Measurements from ENCODE around the gene PLSCR4. TPM values are rescaled to one million over a fixed set of nuclear protein-coding genes. Genes with fewer than 3 reads are reported as not detected.

Gene PLSCR4
- total and polyA plus RNA-seq, 2 of the 8 experiments (the other 6 are each of a cell fraction or from before 2014, with no cell fraction given): 1.8 to 2.9 TPM

DNA sequence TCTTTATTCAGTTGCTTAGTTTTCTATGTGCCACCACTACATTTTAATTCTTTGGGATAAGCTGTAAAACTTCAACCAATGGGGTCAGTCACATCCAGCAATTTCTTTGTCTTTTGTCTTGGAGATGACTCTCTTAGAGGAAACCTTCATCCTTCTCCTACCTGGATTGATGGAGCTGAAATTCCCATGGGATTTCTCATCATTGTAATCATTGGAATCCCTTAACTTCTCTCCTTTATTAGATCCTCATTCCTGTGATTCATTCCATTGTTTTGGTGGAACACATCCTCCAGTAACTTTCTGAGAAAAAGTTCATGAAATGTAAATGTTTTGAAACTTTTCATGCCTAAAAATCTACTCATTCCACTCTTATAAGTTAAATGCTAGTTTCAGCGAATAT is 80.3 kb downstream of the PLSCR4 start:
- H2AK5ac ChIP-seq (ENCODE audit: low read depth, low read length): no peak overlapping the region
- H3K23me2 ChIP-seq (ENCODE audit: low read depth, low read length): no peaks in the 10 kb centered on the region
- ChIA-PET CTCF (ENCODE audit: partially characterized antibody) (interaction anchor here (0.5 to 3.3 kb wide), 5 partner anchors 9 to 239 kb away, joined by 3 to 12 read pairs (median 3); partner anchors contain the start of gene PLOD2), POLR2A (ENCODE audit: partially characterized antibody) (no interaction called here)
- no peak overlapping the region for H4K8ac ChIP-seq (ENCODE audit: extremely low read depth, insufficient read depth, low read length)
- H3K14ac ChIP-seq (ENCODE audit: insufficient read length): no peak overlapping the region
- H3K56ac ChIP-seq (replicated peaks; ENCODE audit: insufficient read length, low read depth, low read length): no peak overlapping the region
- WGBS, 2 experiments (ENCODE audit: extremely low coverage in 1 of 2, insufficient coverage in 1 of 2, insufficient read length in 1 of 2, insufficient replicate concordance in 2 of 2, low coverage in 1 of 2, low lambda C conversion rate in 2 of 2, missing lambda C conversion rate in 1 of 2): 92% methylated on average over 1 of the region's 1 CpG; no CpG with 5 or more reads in 1 of the 2 experiments
- no peak overlapping the region for H3K18ac ChIP-seq (ENCODE audit: extremely low read depth, low read length)
- H4K5ac ChIP-seq (ENCODE audit: insufficient read length, low read depth, low read length): no peak overlapping the region
- H3K4ac ChIP-seq (replicated peaks; ENCODE audit: insufficient read length, low read depth, low read length): no peak overlapping the region
- no peaks in the 10 kb centered on the region for H3K79me1 ChIP-seq (ENCODE audit: low read depth, low read length)
- H4K20me1 ChIP-seq (replicated peaks in 1 of 2; ENCODE audit: control insufficient read depth in 1 of 2, insufficient read depth in 2 of 2, low read length in 2 of 2): no peaks in the 10 kb centered on the region
- H3K27me3 ChIP-seq (replicated peaks in 1 of 4; ENCODE audit: control insufficient read depth in 3 of 4, extremely low read depth in 1 of 4, insufficient read depth in 3 of 4, low read length in 3 of 4): no peaks in the 10 kb centered on the region
- no peak overlapping the region for H4K91ac ChIP-seq (replicated peaks; ENCODE audit: insufficient read length, low read length)
- H3K27ac ChIP-seq (ENCODE audit: low read depth, low read length): no peak overlapping the region
- H3K9ac ChIP-seq (replicated peaks in 1 of 4; ENCODE audit: extremely low read depth in 1 of 4, low read depth in 3 of 4, low read length in 3 of 4): no peak overlapping the region
- no peak for DNase-seq (ENCODE audit: low read depth in 1 of 2, low spot score in 2 of 2)
- FAIRE-seq: no peak
- no peak overlapping the region for H2BK20ac ChIP-seq (ENCODE audit: low read length)
- H3K23ac ChIP-seq (ENCODE audit: insufficient read length): no peak overlapping the region
- no peaks in the 10 kb centered on the region for H3K36me3 ChIP-seq (ENCODE audit: control insufficient read depth in 2 of 4, insufficient read depth in 4 of 4, low read length in 3 of 4)
- H3K79me2 ChIP-seq (ENCODE audit: control insufficient read depth in 1 of 2, insufficient read depth in 2 of 2, low read length in 2 of 2): no peaks in the 10 kb centered on the region
- H2BK15ac ChIP-seq (ENCODE audit: low read length): no peak overlapping the region
- H3K4me2 ChIP-seq (ENCODE audit: insufficient read depth in 1 of 2, low read depth in 2 of 2, low read length in 2 of 2): no peak overlapping the region
- no peak overlapping the region for H2BK5ac ChIP-seq (ENCODE audit: low read depth, low read length)
- H2AFZ ChIP-seq (ENCODE audit: low read length): no peak overlapping the region
- H2BK12ac ChIP-seq (ENCODE audit: low read depth, low read length): no peak overlapping the region
- H2BK120ac ChIP-seq (replicated peaks; ENCODE audit: low read depth, low read length): no peak overlapping the region
- no peaks in the 10 kb centered on the region for H3K9me3 ChIP-seq (ENCODE audit: insufficient read depth in 2 of 2, low read depth in 1 of 2, low read length in 1 of 2)
- H3K4me3 ChIP-seq (ENCODE audit: extremely low read depth in 1 of 4, insufficient read depth in 2 of 4, low read depth in 3 of 4, low read length in 4 of 4): no peak overlapping the region
- no peak for TF ChIP-seq CHD1 (IDR thresholded peaks at IDR 0.05; ENCODE audit: low read depth, low read length)
- no peaks in the 10 kb centered on the region for H3K4me1 ChIP-seq (replicated peaks in 1 of 4; ENCODE audit: control insufficient read depth in 3 of 4, insufficient read depth in 4 of 4, low read length in 3 of 4)
